ENCODE data around the gene CTTNBP2.

The CTTNBP2 gene

DNA sequence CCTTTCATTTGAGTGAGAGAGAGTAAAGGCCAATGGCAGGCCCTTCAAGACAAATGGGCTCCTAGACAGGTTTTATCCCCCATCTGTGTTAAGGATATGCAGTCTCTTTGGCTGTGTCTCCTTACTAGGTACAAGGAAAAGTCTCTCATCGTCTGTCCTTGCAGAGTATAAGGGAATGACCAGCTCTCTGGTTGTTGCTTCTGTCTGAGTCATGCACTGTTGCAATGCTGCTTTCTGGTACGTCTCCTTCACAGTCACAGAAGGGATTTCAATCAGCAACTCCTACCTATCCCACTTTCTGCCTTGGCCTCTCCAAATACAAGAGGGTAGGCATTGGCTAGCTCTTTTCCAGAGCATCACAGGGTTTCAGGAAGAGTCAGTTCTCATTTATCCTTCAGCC lies 48.1 kb downstream of the CTTNBP2 start:
- FAIRE-seq (no peak), DNase-seq (ENCODE audit: insufficient read length, low spot score) (no peak)

DNA sequence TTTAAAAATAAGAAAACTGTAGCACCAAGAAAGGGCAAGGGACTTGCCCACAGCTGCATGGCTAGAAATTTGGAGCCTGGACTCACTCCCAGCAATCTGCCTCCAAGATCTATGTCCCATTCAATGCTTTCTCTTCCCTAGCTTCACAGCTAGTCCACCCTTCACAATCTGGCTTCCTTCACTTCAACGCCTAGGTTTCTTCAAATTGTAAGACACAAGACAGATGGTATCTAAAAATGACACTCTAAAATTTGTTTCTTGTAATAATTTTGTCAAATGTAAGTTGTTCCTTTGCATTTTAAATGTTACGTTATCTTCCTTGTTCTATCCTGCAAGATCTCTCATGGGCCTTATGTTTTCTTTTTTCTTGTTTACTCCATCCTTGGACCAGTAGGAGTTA lies 48.6 kb downstream of the CTTNBP2 start:
- FAIRE-seq, result no peak
- no peak for DNase-seq (ENCODE audit: insufficient read length, low spot score)

DNA sequence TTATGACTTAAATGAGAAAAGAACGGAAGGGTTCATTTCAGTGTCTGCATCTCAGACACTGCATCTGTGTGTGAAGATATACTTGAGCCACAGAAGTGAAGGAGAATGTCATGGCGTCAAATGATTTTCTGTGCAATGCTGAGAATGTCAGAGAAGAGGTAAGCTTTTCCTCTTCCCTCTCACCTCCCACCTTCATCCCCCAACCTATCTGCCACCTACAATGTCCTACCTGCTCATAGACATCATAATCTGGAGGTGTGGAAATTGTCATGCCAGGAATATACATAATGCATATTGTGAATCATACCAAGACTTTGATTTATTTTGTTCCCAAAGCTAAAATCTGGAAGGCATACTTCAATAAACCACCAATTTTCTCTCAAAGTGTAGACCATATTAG lies 53.7 kb downstream of the CTTNBP2 start:
- FAIRE-seq (no peak), DNase-seq (ENCODE audit: insufficient read length, low spot score) (no peak)

DNA sequence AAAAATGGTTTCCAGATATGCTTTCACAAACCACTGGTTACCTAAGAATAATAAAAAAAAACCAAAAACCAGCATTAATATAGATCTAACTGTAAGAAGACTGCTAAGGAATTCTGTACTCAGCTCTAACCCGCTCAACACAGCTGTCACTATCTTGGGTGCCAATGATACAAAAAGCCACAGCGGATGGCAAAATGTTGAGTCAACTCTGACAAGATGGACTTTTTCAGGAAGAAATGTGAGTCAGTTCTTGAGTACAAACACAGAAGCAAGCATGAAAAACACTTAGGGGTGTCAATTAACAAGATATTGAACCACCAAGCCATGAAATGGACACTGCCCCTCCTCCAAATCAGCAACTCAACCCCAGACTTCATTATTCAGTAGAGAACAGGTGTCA lies 55.0 kb downstream of the CTTNBP2 start:
- FAIRE-seq, result no peak

DNA sequence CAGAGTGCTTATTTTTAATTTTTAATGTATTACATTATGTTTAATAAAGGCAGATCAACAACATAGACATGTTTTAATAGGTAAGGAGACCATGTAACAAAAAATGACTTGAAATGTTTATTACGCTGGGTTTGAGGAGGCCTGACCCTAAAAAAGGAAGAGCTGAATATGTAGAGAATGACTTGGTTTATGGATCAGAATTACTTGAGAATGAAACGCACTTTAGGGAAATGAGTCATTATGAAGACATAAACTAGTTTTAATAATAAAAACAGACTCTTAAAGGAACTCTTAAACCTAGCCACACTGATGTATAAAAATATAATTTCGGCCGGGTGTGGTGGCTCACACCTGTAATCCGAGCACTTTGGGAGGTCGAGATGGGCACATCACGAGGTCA lies 56.5 kb downstream of the CTTNBP2 start:
- no peak for FAIRE-seq
- DNase-seq (ENCODE audit: insufficient read length, low spot score), result no peak

More for the DNA sequence above, 55.0 kb downstream of the CTTNBP2 start:
- DNase-seq (ENCODE audit: insufficient read length, low spot score), result no peak

DNA sequence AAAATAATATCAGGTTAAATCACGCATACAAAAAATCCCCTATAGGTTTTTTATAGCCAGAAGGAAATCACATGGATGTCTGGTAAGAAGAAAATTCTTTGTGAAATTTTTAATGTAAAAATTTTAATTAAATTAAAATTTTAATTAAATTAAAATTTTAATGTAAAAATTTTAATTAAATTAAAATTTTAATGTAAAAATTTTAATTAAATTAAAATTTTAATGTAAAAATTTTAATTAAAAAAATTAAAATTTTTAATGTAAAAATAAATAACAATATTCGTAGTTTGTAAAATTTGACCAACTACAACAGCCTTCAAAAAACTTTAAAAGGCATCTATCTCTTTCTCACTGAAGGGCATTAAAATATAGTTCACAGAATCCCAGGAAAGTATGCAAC lies 61.5 kb downstream of the CTTNBP2 start:
- DNase-seq (ENCODE audit: insufficient read length, low spot score), result no peak
- FAIRE-seq, result no peak

DNA sequence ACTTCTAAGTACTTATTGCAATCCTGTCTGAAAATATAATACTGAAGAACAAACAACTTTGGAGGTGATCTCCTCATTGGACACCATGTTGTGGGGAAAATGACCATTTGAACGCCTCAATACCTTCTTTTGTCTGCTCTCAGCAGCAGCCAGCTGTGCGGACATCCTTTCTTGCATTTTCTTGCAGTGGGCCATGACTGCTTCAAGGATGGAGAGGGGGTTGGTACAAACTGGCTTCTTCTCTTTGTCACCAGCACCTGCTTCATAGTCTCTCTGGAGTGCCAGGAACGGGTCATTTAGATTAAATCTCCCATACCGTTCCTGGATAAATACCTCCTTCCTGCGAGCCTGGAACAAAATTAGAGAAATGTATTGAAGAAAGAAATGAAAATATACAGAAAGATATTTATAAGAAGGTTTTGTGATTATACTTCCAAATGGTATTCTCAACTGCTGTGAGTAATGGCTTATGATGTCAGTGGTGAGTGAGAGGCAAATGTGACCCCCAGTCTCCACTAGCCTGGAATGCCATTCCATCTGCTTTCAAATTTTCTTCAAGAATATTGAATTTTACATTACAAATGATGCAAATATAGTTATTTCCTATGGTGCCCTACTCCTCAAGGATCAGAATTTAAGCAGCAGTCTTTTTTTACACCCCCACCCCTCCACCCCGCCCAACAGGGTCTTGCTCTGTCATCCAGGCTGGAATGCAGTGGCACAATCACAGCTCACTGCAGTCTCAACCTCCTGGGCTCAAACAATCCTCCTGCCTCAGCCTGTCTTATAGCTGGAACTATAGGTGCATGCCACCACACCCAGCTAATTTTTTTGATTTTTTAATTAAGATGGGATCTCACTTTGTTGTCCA lies 62.4 kb downstream of the CTTNBP2 start:
- DNase-seq (ENCODE audit: insufficient read length, low spot score) (no peak), FAIRE-seq (no peak)

DNA sequence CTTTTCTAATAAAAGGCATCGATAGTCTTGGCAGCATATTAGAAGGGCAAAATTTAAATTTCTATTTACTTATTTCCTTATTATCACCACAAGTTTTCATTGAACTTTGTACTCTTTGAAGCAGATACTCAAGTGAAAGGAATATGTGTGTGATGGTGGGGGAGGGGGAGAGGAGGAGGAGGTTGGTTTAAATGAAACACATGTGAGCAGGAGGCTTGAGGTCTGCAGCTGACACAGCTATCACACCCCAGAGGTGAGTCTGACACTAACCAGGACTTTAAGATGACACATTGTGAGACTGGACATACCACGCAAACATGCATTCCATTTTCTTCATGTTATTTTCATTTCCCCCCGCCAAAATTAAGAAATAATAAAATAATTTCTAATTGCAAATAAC lies 63.3 kb downstream of the CTTNBP2 start:
- FAIRE-seq, result no peak
- no peak for DNase-seq (ENCODE audit: insufficient read length, low spot score)

DNA sequence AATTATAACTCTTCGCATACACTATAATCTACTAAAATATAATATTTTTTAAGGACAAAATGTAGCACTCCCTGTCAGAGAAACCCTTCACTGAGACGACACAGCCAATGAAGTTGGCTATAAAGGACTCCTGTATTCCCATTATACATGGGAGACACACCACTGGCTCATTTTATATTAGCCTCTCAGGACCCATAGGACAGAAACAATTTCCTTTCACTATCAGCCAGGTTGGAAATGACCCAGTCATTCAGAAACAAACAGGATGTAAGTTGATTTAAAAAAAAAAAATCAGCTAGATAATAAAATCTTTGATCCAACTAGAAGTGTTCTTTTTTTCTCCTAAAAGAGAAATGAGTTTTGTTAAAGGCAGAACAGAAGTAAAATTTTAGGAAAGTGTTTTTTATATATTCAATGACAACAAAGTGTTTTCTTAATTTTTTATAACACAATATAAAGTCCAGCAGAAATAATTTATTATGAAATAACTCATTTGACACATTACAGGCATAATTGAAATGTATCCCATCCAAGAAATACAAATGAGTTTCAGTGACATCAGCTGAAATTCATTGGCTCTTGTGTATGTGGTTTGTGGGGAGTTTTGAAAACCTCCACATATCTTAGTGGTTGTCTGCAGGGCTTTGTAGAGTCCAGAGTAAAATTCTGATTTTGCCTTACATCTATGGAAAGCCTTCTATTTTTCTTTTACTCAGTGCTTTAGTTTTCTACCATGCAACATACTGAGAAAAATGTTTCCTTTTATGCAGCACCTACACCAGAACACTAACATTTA lies 64.1 kb downstream of the CTTNBP2 start:
- DNase-seq (ENCODE audit: insufficient read length, low spot score) (no peak), FAIRE-seq (no peak)

DNA sequence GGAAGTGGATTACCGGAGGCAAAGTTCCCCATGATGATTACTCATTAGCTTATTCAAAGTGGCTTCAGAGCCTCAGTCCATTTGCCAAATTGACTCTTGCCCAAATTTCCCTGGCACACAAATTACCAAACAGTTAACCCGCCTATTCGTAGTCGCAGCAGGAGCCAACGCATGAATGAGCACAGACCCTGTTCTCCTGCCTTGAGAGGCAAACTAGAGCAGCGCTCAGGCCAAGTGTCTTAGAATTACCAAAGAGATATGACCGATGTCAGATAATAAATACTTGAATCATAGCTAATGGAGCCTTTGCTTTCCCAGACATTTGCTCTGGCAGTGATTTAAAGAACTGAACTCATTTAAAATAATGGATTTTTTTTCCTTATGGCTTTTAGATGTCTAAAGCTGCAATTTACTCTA lies 64.9 kb downstream of the CTTNBP2 start:
- DNase-seq (ENCODE audit: insufficient read length, low spot score), result no peak
- no peak for FAIRE-seq

DNA sequence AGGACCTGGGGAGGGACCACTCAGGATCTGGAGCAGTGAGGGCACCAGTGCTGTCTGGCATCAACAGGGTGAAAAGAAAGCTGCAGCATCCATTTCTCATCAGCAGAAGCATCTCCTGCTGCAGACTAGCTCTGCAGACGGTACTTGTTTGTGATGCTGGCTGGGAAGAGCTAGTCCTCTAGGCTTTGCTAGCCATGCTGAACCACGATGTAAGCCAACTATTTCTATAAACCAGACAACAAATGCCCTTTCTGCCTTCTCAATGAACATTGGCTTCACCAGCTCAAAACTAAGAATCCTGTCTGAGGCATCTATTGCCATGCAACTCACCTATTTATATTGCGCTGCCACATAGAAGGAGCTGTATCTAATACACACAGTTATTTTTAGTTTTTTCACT lies 65.6 kb downstream of the CTTNBP2 start:
- no peak for FAIRE-seq
- no peak for DNase-seq (ENCODE audit: insufficient read length, low spot score)

DNA sequence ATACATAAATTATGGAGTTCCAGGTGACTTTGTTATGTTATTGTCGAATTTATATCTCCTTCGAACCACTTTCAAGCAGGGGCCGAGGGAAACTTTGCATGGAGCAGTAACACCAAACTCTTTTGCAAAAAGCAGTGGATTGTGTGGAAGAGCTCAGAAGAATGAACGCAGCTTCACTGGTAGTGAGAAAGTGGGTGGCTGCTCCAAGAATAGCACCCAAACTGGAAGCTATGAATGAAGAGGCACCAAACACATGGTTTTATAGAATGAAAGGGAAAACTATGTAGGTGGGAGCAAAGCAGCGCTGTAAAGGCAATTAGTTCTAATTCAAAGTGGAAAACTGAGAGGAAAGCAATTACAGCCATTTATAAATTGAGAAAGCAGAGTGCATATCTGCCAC lies 67.2 kb downstream of the CTTNBP2 start:
- FAIRE-seq (no peak), DNase-seq (ENCODE audit: insufficient read length, low spot score) (no peak)

DNA sequence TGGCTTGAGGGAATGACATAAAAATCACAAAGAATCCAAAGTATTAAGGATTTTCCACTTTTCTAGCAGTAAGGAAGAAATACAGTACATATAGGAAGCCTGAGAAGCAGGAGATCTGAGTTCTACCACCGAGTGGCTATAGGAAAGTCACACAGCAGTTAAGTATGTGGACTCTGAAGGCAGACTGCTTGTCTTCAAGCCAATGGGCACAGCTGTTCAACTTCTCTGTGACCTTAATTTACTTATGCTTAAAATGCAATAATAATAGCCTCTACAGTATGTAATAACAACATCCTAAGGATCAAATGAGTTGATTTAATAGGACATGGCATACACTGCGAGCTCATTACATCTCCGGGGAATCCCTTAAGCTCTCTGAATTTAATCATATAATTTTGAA lies 68.0 kb downstream of the CTTNBP2 start:
- FAIRE-seq (no peak), DNase-seq (ENCODE audit: insufficient read length, low spot score) (no peak)

DNA sequence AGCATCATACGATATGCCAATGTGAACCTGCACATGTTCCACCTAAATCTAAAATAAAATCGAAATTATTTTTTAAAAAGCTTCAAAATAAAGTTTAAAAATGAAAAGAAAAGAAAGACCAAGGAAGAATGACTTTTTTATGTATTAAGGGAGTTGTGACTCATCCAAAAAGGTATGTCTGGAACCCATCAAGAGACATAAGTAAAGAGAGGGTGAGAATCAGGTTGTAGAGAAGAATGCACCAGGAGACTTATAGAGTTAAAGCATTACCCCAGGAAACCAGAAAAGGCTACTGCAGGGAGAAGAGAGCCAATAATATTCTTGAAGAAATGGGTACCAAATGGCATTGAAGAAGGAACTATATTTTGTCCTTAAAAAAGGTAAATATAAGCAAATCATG lies 69.8 kb downstream of the CTTNBP2 start:
- DNase-seq (ENCODE audit: insufficient read length, low spot score) (no peak), FAIRE-seq (no peak)

DNA sequence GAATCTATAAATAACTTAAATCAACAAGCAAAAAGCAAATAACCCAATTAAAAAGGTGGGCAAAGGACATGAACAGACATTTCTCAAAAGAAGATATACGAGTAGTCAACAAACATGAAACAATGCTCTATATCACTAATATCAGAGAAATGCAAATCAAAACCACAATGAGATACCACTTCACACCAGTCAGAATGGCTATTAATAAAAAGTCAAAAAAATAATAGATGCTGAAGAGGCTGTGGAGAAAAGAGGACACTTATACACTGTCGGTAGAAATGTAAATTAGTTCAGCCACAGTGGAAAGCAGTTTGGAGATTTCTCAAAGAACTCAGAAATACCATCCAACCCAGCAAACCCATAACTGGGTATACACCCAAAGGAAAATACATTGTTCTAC lies 70.6 kb downstream of the CTTNBP2 start:
- FAIRE-seq, result no peak
- no peak for DNase-seq (ENCODE audit: insufficient read length, low spot score)

DNA sequence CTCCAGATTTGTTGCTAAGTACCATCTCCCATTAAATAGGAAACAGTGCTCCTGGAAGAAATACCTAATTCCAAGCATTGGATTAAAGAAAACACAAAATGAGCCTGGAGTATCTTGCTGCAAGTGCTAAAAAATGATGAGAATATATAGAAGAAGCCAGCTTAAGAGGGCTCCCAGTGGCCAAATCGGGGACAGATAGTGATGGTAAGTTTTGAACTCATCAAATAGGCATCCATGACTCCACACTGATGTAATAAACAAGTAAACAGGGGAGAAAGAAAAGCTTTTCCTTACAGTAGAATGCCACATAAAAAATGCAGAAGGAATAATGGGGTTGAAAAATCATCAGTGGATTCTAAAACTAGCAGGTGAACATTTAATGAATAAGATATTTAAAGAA lies 72.4 kb downstream of the CTTNBP2 start:
- DNase-seq (ENCODE audit: insufficient read length, low spot score) (no peak), FAIRE-seq (no peak)

DNA sequence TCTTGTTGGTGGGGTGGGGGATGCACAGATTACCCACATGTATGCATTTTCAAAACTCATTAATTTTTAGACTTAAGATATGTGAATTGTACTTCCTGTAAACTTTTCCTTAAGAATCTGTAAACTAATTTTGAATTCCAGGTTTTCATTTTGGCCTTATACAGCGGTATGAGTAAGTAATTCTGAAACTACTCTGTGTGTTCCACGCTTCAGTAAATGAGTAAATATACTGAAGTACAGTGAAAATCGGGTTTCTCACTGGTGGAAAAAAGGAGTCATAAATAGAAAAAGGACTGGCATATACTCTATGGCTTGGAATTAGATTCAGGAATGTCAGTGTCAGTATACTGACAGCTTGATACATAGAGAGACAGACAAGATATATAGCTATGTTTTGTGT lies 72.8 kb downstream of the CTTNBP2 start:
- FAIRE-seq (no peak), DNase-seq (ENCODE audit: insufficient read length, low spot score) (no peak)

DNA sequence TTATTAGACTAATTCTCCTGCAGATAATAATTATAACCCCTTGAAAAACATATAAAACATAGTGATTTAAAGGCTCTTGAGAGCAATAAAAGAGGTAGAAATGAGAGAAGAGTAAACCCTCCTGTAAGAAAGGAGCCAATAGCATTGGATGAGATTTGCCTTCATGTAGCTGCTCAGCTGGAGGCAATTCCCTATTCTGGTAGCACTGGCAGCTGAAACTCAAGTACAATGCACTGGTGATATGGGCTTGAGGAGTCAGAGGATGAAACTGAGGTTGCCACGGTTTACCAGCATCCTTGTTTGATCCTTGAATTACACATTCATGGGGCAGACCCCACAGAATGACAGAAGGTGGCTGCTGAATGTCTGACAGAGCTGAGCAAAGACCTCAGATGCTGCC lies 76.4 kb downstream of the CTTNBP2 start:
- DNase-seq (ENCODE audit: insufficient read length, low spot score) (no peak), FAIRE-seq (peak; percentile 49)

DNA sequence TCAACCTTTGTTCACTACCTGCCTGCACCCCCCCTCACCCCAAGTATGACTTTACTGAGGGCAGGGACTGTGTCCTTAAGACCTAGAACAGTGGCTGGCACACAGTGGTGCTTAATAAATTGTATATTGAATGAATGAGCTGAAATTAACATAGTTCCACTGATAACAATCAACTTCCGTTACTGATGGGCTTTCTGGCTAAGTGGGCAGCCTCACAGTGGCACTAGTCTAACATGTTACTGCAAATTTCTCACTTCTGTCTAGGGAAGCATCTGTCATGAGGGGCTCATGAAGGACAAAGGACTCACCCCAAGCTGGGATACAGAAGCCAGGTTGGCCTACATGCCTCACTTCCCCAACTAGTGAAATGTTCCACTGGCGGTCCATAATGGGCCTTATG lies 79.3 kb downstream of the CTTNBP2 start:
- DNase-seq (ENCODE audit: insufficient read length, low spot score) (no peak), FAIRE-seq (no peak)

DNA sequence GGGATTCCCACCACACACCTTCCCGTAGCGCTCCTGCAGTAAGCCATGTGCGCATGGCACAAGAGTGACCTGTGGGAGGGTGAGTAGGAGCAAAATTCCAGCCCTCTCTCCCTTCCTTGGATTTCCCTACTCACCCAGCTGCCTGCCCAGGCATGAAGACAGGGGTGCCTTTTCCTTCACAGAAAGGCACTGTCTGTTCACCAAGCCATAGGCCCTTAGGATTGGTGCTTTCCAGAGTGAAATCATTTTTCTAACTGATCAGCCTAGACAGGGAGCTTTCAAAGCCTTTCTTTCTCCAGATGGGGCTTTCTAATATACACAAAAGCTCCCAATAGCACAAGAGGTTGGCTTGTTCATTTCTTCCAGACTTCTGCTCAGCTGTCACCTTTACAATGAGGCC lies 79.7 kb downstream of the CTTNBP2 start:
- no peak for DNase-seq (ENCODE audit: insufficient read length, low spot score)
- no peak for FAIRE-seq

DNA sequence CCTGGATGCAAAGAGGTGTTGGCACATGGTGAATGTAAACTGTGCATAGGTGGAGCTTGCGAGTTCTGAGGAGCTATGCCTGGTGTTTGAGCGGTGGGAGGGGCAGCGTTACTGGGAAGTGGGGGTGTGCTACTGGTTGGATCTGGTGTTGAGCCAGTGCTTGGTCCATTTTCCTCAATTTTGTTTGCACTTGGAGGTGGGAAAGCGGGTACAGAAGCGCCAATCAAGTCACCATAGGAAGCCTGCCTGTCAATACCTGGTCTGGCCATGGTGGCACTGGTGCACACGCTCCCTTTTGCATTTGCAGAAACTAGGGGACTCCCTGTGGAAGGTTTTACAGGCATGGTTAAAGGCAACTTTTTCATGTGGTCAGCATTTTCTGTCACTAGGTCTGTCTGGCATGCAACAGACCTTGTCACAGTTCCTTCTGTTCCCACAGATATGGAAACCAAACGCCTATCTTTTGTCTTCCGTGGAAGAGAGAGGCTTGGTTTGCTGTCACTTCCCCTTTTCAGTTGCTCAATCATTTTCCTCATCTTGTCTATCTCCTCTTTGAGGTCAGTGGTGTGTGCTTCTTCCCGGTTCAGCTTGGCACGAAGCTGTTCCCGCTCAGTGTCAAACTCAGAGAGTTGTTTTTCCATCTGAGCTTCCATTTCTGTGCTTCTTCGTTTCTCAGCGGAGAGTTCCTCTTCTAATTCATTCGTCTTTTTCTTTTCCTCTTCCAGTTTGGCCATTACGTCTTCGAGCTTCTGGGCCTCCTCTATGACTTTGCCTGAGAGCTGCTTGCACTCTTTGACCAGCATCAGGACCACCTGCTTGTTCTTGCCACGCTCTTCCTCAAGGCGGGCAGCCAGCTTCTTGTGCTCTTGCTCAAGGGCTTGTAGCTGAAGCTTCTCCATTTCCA lies 81.1 kb downstream of the CTTNBP2 start:
- DNase-seq (ENCODE audit: insufficient read length, low spot score), result no peak
- FAIRE-seq, result no peak
